ENCODE data around the gene DSTN. TPM values are rescaled to one million over a fixed set of nuclear protein-coding genes. Genes with fewer than 3 reads are reported as not detected.

The DSTN gene
- total RNA-seq (2022; extraction: Qiagen RNA extraction; ENCODE audit: low read depth) = 543 to 963 TPM (median 698 TPM) in 5 replicates

GRCh38 chr20:17569616-17570346 lies at the start of gene DSTN:
Gene DSTN (plus strand): TSS chr20:17570075. CDS start chr20:17570209, 134 bp downstream.

GRCh38 chr20:17530716-17531664 lies 38.9 kb upstream of the DSTN start, which contains the start of gene BFSP1:
Gene BFSP1 (minus strand): TSS chr20:17531379. CDS start chr20:17531329, 50 bp downstream.

Other genes starting within 250 kb of the DSTN start
- 3.7 to 5.7 TPM (median 4.7 TPM) in 5 replicates for gene BFSP1, start 38.7 kb upstream of the DSTN start, total RNA-seq (2022; extraction: Qiagen RNA extraction; ENCODE audit: low read depth)
- gene RRBP1, start 112.2 kb downstream of the DSTN start, total RNA-seq (2022; extraction: Qiagen RNA extraction; ENCODE audit: low read depth) = 88.8 to 144 TPM (median 122 TPM) in 5 replicates
- not detected in 5 replicates for gene BANF2, start 129.9 kb downstream of the DSTN start, total RNA-seq (2022; extraction: Qiagen RNA extraction; ENCODE audit: low read depth)